GM18526 (cell line): ENCODE measurements around the gene HSD17B2.

Experiments
- POLR2A ChIP-seq: IDR thresholded peaks from 3 replicates; pipeline ENCODE4 v1.6.1; 2011; ENCODE audit not compliant: insufficient read length; ENCODE audit errors: extremely low read depth

Gene HSD17B2

DNA sequence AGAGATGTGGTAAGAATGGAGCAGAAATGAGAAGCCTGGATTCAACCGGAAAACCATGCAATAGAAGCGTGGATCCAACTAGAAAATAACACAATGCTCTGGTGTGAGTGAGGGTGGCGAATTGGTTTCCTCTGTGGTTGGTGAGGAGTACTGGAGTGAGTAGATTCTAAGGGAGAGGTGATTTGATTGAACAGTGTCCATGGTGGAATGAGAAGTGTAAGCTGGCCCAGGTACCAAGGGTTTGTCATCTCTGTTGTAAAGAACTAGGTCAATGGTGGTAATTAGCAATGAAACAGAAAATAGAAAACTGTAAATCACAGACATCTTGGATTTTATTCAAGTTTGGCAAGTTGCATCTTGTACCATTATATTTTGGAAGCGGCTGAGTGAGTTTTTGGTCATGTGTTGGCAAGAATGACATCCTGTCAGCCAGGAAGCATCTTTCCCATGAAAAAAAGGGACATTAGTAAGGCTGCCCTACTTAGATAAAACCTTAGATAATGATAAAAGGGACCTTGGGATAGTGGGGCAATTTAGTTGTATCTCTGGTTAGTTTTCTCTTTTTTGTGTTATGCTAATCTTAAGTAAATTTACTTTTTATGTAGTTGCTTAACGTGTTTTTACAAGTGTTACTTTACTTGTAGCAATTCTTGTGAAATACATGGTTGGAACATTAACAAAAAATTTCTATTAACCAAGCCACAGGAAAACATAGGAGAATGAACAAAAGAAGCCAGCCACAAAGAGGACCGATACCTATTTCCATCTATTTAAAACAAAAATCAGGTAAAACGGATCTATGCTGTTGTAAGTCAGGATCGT is 20.9 kb downstream of the HSD17B2 start:
- no peak for TF ChIP-seq POLR2A

- TF ChIP-seq POLR2A = no peak
These were observed 21.5 kb downstream of the HSD17B2 start for GRCh38 chr16:82056550-82056896.

DNA sequence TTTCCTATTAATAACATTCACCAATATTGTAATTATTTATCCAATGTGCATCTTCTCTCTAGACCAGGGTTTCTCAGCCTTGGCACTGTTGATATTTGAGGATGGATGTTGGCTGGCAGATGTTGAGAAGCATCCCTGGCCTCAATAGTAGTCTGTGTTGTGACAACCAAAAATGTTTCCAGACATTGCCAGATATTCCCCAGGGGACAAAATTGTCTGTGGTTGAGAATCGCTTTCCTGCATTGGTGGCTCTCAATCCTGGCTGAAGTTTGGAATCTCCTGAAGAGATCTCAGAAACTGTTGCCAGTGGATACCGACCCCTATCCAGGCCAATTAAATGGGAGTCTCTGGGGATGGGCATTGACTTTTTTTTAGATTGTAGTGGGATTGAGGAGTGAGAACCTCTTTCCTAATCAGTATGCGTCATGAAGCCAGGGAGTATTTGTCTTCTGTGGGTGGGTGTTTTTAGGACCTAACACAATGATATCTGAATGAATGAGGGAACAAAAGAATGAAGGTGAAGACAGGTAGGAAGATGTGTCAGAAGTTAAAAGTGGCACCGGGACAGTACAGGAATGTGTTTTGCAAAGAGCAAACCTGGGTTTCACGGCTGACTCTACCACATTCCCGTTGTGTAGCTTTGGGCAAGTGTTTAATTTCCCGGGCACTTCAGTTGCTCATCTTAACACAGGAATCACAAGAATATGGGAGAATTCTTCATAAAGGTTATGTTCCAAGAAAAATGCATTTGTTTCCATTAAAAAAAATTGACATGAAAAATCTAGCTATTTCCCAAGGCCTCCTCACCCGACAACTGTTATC is 24.3 kb downstream of the HSD17B2 start:
- no peak for TF ChIP-seq POLR2A

DNA sequence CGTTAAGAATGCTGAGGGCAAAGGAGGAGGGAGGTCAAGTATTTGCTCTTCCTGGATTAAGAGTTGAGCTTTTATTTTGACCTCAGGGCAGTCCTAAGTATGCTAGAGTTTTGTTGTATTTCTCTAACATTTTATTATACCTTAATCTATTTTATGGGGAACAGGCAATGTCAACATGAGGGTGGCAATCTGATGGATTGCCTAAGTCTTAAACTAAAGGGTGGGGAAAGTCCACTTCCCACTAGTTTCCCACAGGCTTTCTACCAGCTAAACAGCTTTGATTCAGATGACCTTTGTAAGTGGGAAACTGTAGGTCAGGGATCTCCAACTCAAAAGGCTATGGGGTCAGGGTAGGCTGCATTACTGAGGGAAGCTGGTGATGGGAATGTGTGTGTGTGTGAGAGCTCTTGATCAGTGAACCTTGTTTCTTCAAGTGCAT is 24.9 kb downstream of the HSD17B2 start:
- no peak for TF ChIP-seq POLR2A

DNA sequence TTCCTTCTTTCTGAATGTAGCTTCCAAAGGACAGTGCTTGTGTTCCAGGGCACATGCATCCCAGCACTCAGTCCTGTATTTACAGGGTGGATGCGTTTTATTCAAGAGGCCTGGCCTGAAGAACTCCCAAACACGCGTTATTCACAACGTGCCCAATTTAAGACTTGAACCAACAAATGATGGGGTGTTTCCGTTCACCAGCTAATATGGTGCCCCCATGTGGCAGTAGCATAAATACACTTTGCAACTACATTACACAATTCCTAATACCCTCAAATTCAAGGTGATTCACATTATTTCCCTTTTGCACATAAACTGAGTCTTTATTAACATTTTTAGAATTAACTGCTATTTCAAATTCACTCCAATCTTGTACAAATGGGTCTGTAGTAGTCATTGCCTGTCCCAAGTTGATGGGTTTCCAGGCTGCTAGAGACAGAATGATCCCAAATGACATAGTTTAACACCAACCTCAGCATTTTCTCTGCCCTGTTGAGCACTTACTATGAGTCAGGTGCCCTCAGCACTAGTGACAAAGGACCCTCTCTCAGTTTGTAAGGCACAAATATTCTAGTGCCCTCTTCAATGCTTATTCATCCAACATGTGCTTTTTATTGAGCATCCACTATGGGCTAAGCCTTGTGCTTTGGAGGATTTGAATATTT is 26.9 kb downstream of the HSD17B2 start:
- no peak for TF ChIP-seq POLR2A

DNA sequence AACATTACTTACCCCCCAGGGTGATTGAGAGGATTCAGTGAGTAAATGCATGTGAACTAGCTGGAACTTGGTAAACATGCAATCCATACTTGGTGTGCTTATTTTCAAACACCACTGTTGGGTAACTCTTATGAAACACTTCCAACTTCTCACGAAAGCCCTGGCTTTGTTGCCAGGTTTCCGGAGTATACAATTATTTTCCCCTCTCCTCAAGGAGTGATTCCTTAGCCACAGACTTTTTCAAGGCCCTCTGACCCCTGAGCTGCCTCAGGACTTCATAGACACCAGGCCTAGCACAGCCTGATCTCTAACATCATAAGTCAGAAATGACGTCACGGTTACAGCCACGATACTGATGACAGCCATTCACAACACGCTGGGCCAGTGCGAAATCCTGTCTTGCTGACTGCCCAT is 27.6 kb downstream of the HSD17B2 start:
- TF ChIP-seq POLR2A = no peak

GRCh38 chr16:82063456-82064082 is 28.5 kb downstream of the HSD17B2 start:
- no peak for TF ChIP-seq POLR2A

DNA sequence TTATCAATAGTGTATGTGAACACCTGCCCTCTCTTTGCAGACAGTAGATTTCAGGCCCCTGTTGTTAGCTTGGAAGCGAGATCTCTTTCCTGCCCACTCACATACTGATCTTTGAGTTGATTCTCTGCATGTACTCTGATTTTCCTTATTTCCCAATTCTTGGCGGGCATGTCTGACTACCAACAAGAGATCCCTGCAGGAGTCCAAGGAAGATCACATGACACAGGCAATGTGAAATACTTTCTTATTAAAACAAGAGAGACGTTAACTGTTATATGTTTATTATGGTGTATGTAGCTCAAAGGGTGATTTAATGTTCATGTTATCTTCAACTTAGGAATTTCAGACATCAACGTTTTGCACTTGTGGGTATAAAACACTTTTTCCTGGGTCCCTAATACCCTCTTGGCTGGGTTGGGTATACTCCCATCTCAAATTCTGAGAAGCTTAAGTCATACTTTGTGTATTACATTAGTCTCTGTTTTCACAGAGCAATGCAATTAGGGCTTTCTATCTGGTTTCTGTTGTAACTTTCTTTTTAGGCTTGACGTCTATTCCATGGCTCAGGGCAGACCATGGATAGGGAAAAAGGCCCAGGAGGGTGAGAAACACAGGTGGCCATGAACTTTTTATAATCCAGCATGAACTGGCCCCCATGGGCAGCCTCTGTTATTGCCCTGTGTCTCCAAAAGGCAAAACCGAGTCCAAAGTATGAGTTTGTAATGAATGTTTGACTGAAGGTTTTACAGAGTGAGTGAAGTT is 32.2 kb downstream of the HSD17B2 start:
- no peak for TF ChIP-seq POLR2A

DNA sequence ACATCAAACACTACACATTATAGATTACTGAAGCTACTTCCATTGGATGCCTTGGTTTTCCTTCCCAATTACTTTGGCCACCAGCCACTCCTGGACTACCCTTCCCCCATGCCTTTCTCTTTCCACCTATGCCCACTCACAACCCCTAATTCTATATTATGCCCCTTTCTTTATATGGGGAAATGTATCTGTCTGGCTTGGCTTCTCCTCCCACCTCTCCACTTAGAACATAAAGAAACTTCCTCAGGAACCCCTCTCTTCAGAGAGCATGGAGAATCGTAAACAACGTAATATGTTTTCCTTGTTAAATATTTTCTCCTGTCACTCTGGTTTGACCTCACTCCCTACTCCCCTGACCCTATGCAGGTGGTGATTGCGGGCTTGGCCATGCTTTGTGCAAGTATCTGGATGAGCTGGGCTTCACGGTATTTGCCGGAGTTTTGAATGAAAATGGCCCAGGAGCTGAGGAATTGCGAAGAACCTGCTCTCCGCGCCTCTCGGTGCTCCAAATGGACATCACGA is 32.8 kb downstream of the HSD17B2 start:
- no peak for TF ChIP-seq POLR2A

- TF ChIP-seq POLR2A = no peak
These were observed 35.8 kb downstream of the HSD17B2 start for GRCh38 chr16:82070656-82071369.

DNA sequence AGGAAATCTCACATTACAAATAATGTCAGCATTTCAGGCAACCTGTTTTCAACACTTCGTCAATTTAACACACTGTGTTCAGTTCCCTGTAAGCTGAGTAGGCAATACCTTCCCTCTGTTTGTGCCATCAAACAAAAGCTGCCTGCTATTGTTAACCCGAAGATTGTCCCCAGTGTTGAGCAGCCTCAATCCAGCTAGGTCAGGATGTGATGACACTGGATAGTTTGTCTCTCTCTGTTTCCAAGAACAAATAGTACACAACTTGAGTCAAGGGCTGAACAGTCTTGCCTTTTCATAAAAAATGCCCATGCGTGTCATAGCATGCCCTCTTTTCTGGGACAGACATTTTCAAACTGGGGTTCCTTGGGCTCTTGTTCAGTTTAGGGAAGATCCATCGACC is 36.4 kb downstream of the HSD17B2 start:
- no peak for TF ChIP-seq POLR2A

DNA sequence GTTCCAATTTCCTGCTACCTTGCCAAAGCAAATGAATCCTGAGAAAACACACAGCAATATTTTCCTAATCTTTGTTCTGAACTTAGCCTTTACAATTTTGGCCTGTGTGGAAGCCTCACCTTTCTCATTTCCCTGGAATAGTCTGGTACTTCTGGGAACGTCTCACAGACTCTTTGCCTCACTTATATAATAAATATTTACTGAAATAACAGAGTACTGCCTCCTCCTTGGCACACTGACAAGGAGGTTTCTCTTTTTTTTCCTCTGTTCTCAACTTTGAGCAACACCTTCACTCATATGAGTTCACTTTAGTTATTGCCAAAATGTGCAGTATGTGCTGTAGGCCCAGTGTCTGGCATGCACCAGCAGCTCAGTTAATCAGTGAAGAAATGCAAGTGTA is 37.3 kb downstream of the HSD17B2 start:
- no peak for TF ChIP-seq POLR2A

DNA sequence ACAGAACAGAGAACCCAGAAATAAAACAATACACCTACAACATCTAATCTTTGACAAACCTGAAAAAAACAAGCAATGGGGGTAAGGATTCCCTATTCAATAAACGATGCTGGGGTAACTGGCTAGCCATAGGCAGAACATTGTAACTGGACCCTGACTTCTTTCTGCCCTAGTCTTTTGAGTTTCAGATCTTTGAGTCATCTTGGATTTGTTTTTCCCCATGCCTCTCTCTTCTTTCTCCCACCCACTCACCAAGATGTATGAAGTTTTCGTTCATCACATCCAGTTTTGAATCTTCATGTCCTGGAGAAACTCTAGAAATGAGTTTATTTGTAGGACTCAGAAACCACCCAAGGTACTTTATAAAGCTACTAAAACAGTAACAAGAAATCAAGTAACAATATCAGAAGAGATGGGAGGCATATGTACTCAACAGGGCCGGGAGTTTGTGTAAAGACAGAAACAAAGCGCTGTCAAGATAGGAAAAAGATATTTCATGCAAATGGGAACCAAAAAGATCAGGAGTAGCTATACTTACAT is 39.0 kb downstream of the HSD17B2 start:
- no peak for TF ChIP-seq POLR2A
